OCI-LY7 (cell line): ENCODE data around the gene C10orf53.

Experiments
- CTCF ChIP-seq: fragments of 200-600 bp; sonication (generic); conservative IDR thresholded peaks from 2 replicates; pipeline ENCODE4 v1.5.1; 2014; ENCODE audit warnings: mild to moderate bottlenecking, antibody characterized with exemption, low read length, moderate library complexity, mixed read lengths
- EZH2phosphoT487 ChIP-seq: fragments of 200-600 bp; sonication (generic); IDR thresholded peaks from 2 replicates; pipeline ENCODE4 v1.6.1; 2018; ENCODE audit warnings: low read depth, borderline replicate concordance, mild to moderate bottlenecking, mixed run types, antibody characterized with exemption, low read length, moderate library complexity, mixed read lengths

GRCh38 chr10:49743464-49744075 lies 64.1 kb downstream of the C10orf53 start:
- no peak for TF ChIP-seq CTCF
- TF ChIP-seq EZH2phosphoT487, result no peak
